Measurements from ENCODE around the gene RBM20. TPM values are rescaled to one million over a fixed set of nuclear protein-coding genes. Genes with fewer than 3 reads are reported as not detected.
A peak's percentile ranks its signal among the peaks of the same experiment; 100 is the strongest.

The RBM20 gene
- total and polyA plus RNA-seq, 5 donors from 2014 or later: 0.15 to 0.72 TPM; not detected in 3

- DNase-seq (no peak), ATAC-seq (ENCODE audit: low read depth in 2 of 2) (no peak)
- H3K27me3 Mint-ChIP-seq: no peaks in the 10 kb centered on the region
- H3K27ac Mint-ChIP-seq: peak overlapping the region in 2 of 3 donors; percentile 21 to 80
- H3K36me3 Mint-ChIP-seq: no peaks in the 10 kb centered on the region
- H3K4me1 Mint-ChIP-seq: peaks cover 13 to 53% (median 23%) of the 10 kb centered on the region in 4 donors
- Histone ChIP-seq H3K9me3 (ENCODE audit: control insufficient read depth in 2 of 2, low read length in 2 of 2) (no peaks in the 10 kb centered on the region), H3K4me1 (ENCODE audit: control insufficient read depth, insufficient read depth, low read length, poor library complexity, severe bottlenecking) (peaks cover 13% of the 10 kb centered on the region), H3K27ac (ENCODE audit: insufficient read depth, low read length, poor library complexity, severe bottlenecking) (no peak overlapping the region), H3K27me3 (ENCODE audit: control insufficient read depth, insufficient read depth, low read length) (no peaks in the 10 kb centered on the region), H3K36me3 (ENCODE audit: control insufficient read depth, insufficient read depth, low read length) (no peaks in the 10 kb centered on the region), H3K4me3 (ENCODE audit: low read depth, low read length) (no peak overlapping the region)
- no peaks in the 10 kb centered on the region for H3K9me3 Mint-ChIP-seq
- H3K4me3 Mint-ChIP-seq: peak overlapping the region in 1 of 4 donors; percentile 10
Observed at GRCh38 chr10:110742801-110743200, 98.7 kb downstream of the RBM20 start.

- DNase-seq (no peak), ATAC-seq (ENCODE audit: low read depth in 2 of 2) (no peak)
- no peaks in the 10 kb centered on the region for H3K36me3 ChIP-seq (ENCODE audit: control insufficient read depth, insufficient read depth, low read length)
- Mint-ChIP-seq H3K27ac (no peak overlapping the region), H3K9me3 (peaks cover 0 to 4% (median 1%) of the 10 kb centered on the region in 7 donors), H3K36me3 (no peaks in the 10 kb centered on the region), H3K27me3 (no peaks in the 10 kb centered on the region), H3K4me3 (no peak overlapping the region), H3K4me1 (peaks cover 8 to 53% (median 23%) of the 10 kb centered on the region in 4 donors)
- no peak overlapping the region for H3K27ac ChIP-seq (ENCODE audit: insufficient read depth, low read length, poor library complexity, severe bottlenecking)
- H3K9me3 ChIP-seq (ENCODE audit: control insufficient read depth in 2 of 2, low read length in 2 of 2): peaks cover 3 to 4% of the 10 kb centered on the region in 2 experiments
- no peaks in the 10 kb centered on the region for H3K27me3 ChIP-seq (ENCODE audit: control insufficient read depth, insufficient read depth, low read length)
- H3K4me1 ChIP-seq (ENCODE audit: control insufficient read depth, insufficient read depth, low read length, poor library complexity, severe bottlenecking): peaks cover 9% of the 10 kb centered on the region
- no peak overlapping the region for H3K4me3 ChIP-seq (ENCODE audit: low read depth, low read length)
Observed at GRCh38 chr10:110744782-110745181, 100.6 kb downstream of the RBM20 start.

GRCh38 chr10:110746254-110746826 lies 102.2 kb downstream of the RBM20 start:
- Histone ChIP-seq H3K4me3 (ENCODE audit: low read depth, low read length) (no peak overlapping the region), H3K36me3 (ENCODE audit: control insufficient read depth, insufficient read depth, low read length) (no peaks in the 10 kb centered on the region), H3K27me3 (ENCODE audit: control insufficient read depth, insufficient read depth, low read length) (no peaks in the 10 kb centered on the region), H3K4me1 (ENCODE audit: control insufficient read depth, insufficient read depth, low read length, poor library complexity, severe bottlenecking) (peaks cover 3% of the 10 kb centered on the region), H3K9me3 (ENCODE audit: control insufficient read depth in 2 of 2, low read length in 2 of 2) (peaks cover 3 to 4% of the 10 kb centered on the region in 2 experiments), H3K27ac (ENCODE audit: insufficient read depth, low read length, poor library complexity, severe bottlenecking) (no peak overlapping the region)
- Mint-ChIP-seq H3K27ac (no peak overlapping the region), H3K4me3 (no peak overlapping the region), H3K27me3 (no peaks in the 10 kb centered on the region), H3K9me3 (peaks cover 0 to 4% (median 1%) of the 10 kb centered on the region in 7 donors), H3K36me3 (no peaks in the 10 kb centered on the region), H3K4me1 (peaks cover 11 to 49% (median 23%) of the 10 kb centered on the region in 4 donors)
- peak in 1 of 2 donors; percentile 46 for ATAC-seq (ENCODE audit: low read depth in 2 of 2)
- DNase-seq: peak; percentile 36 to 58 (median 46)

GRCh38 chr10:110746969-110747608 lies 103.0 kb downstream of the RBM20 start:
- peaks cover 13 to 48% (median 21%) of the 10 kb centered on the region in 4 donors for H3K4me1 Mint-ChIP-seq
- no peak overlapping the region for H3K27ac ChIP-seq (ENCODE audit: insufficient read depth, low read length, poor library complexity, severe bottlenecking)

GRCh38 chr10:110747609-110748464 lies 103.7 kb downstream of the RBM20 start:
- DNase-seq: no peak
- no peaks in the 10 kb centered on the region for H3K36me3 Mint-ChIP-seq
- Histone ChIP-seq H3K27ac (ENCODE audit: insufficient read depth, low read length, poor library complexity, severe bottlenecking) (peak overlapping the region; percentile 26), H3K36me3 (ENCODE audit: control insufficient read depth, insufficient read depth, low read length) (no peaks in the 10 kb centered on the region), H3K4me3 (ENCODE audit: low read depth, low read length) (no peak overlapping the region), H3K9me3 (ENCODE audit: control insufficient read depth in 2 of 2, low read length in 2 of 2) (peaks cover 3 to 4% of the 10 kb centered on the region in 2 experiments), H3K4me1 (ENCODE audit: control insufficient read depth, insufficient read depth, low read length, poor library complexity, severe bottlenecking) (peaks cover 3% of the 10 kb centered on the region), H3K27me3 (ENCODE audit: control insufficient read depth, insufficient read depth, low read length) (no peaks in the 10 kb centered on the region)
- H3K4me3 Mint-ChIP-seq: no peak overlapping the region
- peak overlapping the region; percentile 60 to 74 (median 67) for H3K27ac Mint-ChIP-seq
- peaks cover 13 to 42% (median 17%) of the 10 kb centered on the region in 4 donors for H3K4me1 Mint-ChIP-seq
- H3K27me3 Mint-ChIP-seq: no peaks in the 10 kb centered on the region
- ATAC-seq (ENCODE audit: low read depth in 2 of 2): no peak
- peaks cover 0 to 4% (median 1%) of the 10 kb centered on the region in 7 donors for H3K9me3 Mint-ChIP-seq

More at GRCh38 chr10:110746969-110747608, 103.0 kb downstream of the RBM20 start:
- ATAC-seq (ENCODE audit: low read depth in 2 of 2): no peak
- no peaks in the 10 kb centered on the region for H3K27me3 Mint-ChIP-seq
- H3K4me3 Mint-ChIP-seq: no peak overlapping the region
- Histone ChIP-seq H3K36me3 (ENCODE audit: control insufficient read depth, insufficient read depth, low read length) (no peaks in the 10 kb centered on the region), H3K27me3 (ENCODE audit: control insufficient read depth, insufficient read depth, low read length) (no peaks in the 10 kb centered on the region), H3K9me3 (ENCODE audit: control insufficient read depth in 2 of 2, low read length in 2 of 2) (peaks cover 3 to 4% of the 10 kb centered on the region in 2 experiments), H3K4me3 (ENCODE audit: low read depth, low read length) (no peak overlapping the region), H3K4me1 (ENCODE audit: control insufficient read depth, insufficient read depth, low read length, poor library complexity, severe bottlenecking) (peaks cover 3% of the 10 kb centered on the region)
- DNase-seq: no peak
- no peaks in the 10 kb centered on the region for H3K36me3 Mint-ChIP-seq
- H3K9me3 Mint-ChIP-seq: peaks cover 0 to 4% (median 1%) of the 10 kb centered on the region in 7 donors
- H3K27ac Mint-ChIP-seq: peak overlapping the region in 2 of 3 donors; percentile 64 to 67

GRCh38 chr10:110748970-110749369 lies 104.8 kb downstream of the RBM20 start:
- Mint-ChIP-seq H3K36me3 (no peaks in the 10 kb centered on the region), H3K4me3 (no peak overlapping the region), H3K9me3 (peaks cover 0 to 4% (median 1%) of the 10 kb centered on the region in 7 donors), H3K27ac (peak overlapping the region in 1 of 3 donors; percentile 67), H3K4me1 (peaks cover 13 to 40% (median 17%) of the 10 kb centered on the region in 4 donors), H3K27me3 (no peaks in the 10 kb centered on the region)
- DNase-seq (no peak), ATAC-seq (ENCODE audit: low read depth in 2 of 2) (no peak)
- H3K4me1 ChIP-seq (ENCODE audit: control insufficient read depth, insufficient read depth, low read length, poor library complexity, severe bottlenecking): peaks cover 3% of the 10 kb centered on the region
- no peaks in the 10 kb centered on the region for H3K27me3 ChIP-seq (ENCODE audit: control insufficient read depth, insufficient read depth, low read length)
- H3K27ac ChIP-seq (ENCODE audit: insufficient read depth, low read length, poor library complexity, severe bottlenecking): no peak overlapping the region
- peaks cover 3 to 4% of the 10 kb centered on the region in 2 experiments for H3K9me3 ChIP-seq (ENCODE audit: control insufficient read depth in 2 of 2, low read length in 2 of 2)
- no peaks in the 10 kb centered on the region for H3K36me3 ChIP-seq (ENCODE audit: control insufficient read depth, insufficient read depth, low read length)
- no peak overlapping the region for H3K4me3 ChIP-seq (ENCODE audit: low read depth, low read length)

- peaks cover 13 to 47% (median 18%) of the 10 kb centered on the region in 4 donors for H3K4me1 Mint-ChIP-seq
- Histone ChIP-seq H3K36me3 (ENCODE audit: control insufficient read depth, insufficient read depth, low read length) (no peaks in the 10 kb centered on the region), H3K27me3 (ENCODE audit: control insufficient read depth, insufficient read depth, low read length) (no peaks in the 10 kb centered on the region), H3K9me3 (ENCODE audit: control insufficient read depth in 2 of 2, low read length in 2 of 2) (peaks cover 3 to 4% of the 10 kb centered on the region in 2 experiments), H3K27ac (ENCODE audit: insufficient read depth, low read length, poor library complexity, severe bottlenecking) (no peak overlapping the region), H3K4me1 (ENCODE audit: control insufficient read depth, insufficient read depth, low read length, poor library complexity, severe bottlenecking) (peaks cover 3% of the 10 kb centered on the region), H3K4me3 (ENCODE audit: low read depth, low read length) (no peak overlapping the region)
- DNase-seq (peak in 1 of 3 donors; percentile 15), ATAC-seq (ENCODE audit: low read depth in 2 of 2) (peak in 1 of 2 donors; percentile 53)
- H3K9me3 Mint-ChIP-seq: peaks cover 0 to 4% (median 1%) of the 10 kb centered on the region in 7 donors
- peak overlapping the region in 2 of 3 donors; percentile 29 to 88 for H3K27ac Mint-ChIP-seq
- H3K36me3 Mint-ChIP-seq: no peaks in the 10 kb centered on the region
- no peak overlapping the region for H3K4me3 Mint-ChIP-seq
- no peaks in the 10 kb centered on the region for H3K27me3 Mint-ChIP-seq
Observed at GRCh38 chr10:110750931-110751330, 106.8 kb downstream of the RBM20 start.

Data from CD4-positive, CD25-positive, alpha-beta regulatory T cell (primary cell).